Natural killer cell (primary cell): ENCODE results near the gene COL5A1. TPM values are rescaled to one million over a fixed set of nuclear protein-coding genes. Genes with fewer than 3 reads are reported as not detected.
A peak's percentile ranks its signal among the peaks of the same experiment; 100 is the strongest.

ENCODE experiments used
- ATAC-seq, 3 donors: fragments of 150-1000 bp in 2 of 3; fragments of 200-7000 bp in 1 of 3; cut with Tn5 transposase; 1 replicate in 1 of 3; 2 replicates in 2 of 3; pipeline ENCODE4 v1.10.0; 2021; ENCODE audit warnings: mild to moderate bottlenecking in 2 of 3, moderate library complexity in 2 of 3
- DNase-seq, 2 donors: peaks; one replicate each; pipeline versions ENCODE4 v3.0.0 to v3.0.0-alpha.2; 2013 to 2021; ENCODE audit warnings: mixed read lengths in 1 of 2
- H3K27ac ChIP-seq: one replicate; pipeline ENCODE4 v1.5.1; 2013; ENCODE audit warnings: mild to moderate bottlenecking, low read length
- H3K27me3 ChIP-seq: one replicate; pipeline ENCODE4 v1.6.1; 2013; ENCODE audit warnings: low read length; ENCODE audit not compliant: control insufficient read depth, insufficient read depth
- H3K36me3 ChIP-seq: one replicate; pipeline ENCODE4 v1.6.1; 2013; ENCODE audit warnings: low read length; ENCODE audit not compliant: control insufficient read depth, insufficient read depth
- H3K4me1 ChIP-seq: one replicate; pipeline ENCODE4 v1.6.1; 2013; ENCODE audit warnings: low read length; ENCODE audit not compliant: control insufficient read depth, insufficient read depth
- H3K4me3 ChIP-seq: one replicate; pipeline ENCODE4 v1.5.1; 2013; ENCODE audit warnings: low read length
- H3K9me3 ChIP-seq: one replicate; pipeline ENCODE4 v1.6.1; 2013; ENCODE audit warnings: low read length; ENCODE audit not compliant: control insufficient read depth, insufficient read depth
- H3K27ac Mint-ChIP-seq, 2 donors: one replicate each; pipeline ENCODE4 v1.8.0; 2022; ENCODE audit warnings: mild to moderate bottlenecking in 2 of 2, mixed read lengths in 2 of 2, moderate library complexity in 1 of 2
- H3K27me3 Mint-ChIP-seq, 2 donors: one replicate each; pipeline ENCODE4 v1.8.0; 2022; ENCODE audit warnings: low read depth in 2 of 2, mixed read lengths in 2 of 2
- H3K36me3 Mint-ChIP-seq: one replicate; pipeline ENCODE4 v1.8.0; 2022; ENCODE audit warnings: mixed read lengths
- H3K4me1 Mint-ChIP-seq, 2 donors: one replicate each; pipeline ENCODE4 v1.8.0; 2022; ENCODE audit warnings: mixed read lengths in 2 of 2
- H3K4me3 Mint-ChIP-seq: one replicate; pipeline ENCODE4 v1.8.0; 2022; ENCODE audit warnings: mild to moderate bottlenecking, moderate library complexity, mixed read lengths
- H3K9me3 Mint-ChIP-seq, 2 donors: one replicate each; pipeline ENCODE4 v1.8.0; 2022; ENCODE audit warnings: mixed read lengths in 2 of 2
- WGBS: methylation state at CpG from one replicate; pipeline ENCODE4 v1.1.7; 2013; ENCODE audit warnings: missing lambda C conversion rate; ENCODE audit not compliant: insufficient coverage; 5-methylcytosine and 5-hydroxymethylcytosine counted together
- intact Hi-C: fragments of 100-400 bp; cut with micrococcal nuclease; formaldehyde crosslinking; loops from one replicate; pipeline ENCODE4 v1.14.2; 2022
- total RNA-seq, 4 donors: library from RNA; stranded (reverse); fragments of 120-200 nt in 1 of 4; gene quantifications; one replicate each; pipeline versions ENCODE4 v1.2.3 to v1.2.4, GENCODE V29; 2013 to 2022
- TF ChIP-seq, protein P1 (sequence below): fragments of 200-600 bp; IDR thresholded peaks from one replicate; pipeline ENCODE4 v1.8.0; 2022; ENCODE audit warnings: antibody characterized with exemption

Gene COL5A1
- total RNA-seq, 3 donors from 2014 or later (not counting 1 experiment from before 2014, with no cell fraction given), result 0.11 to 0.28 (median 0.23) TPM

DNA sequence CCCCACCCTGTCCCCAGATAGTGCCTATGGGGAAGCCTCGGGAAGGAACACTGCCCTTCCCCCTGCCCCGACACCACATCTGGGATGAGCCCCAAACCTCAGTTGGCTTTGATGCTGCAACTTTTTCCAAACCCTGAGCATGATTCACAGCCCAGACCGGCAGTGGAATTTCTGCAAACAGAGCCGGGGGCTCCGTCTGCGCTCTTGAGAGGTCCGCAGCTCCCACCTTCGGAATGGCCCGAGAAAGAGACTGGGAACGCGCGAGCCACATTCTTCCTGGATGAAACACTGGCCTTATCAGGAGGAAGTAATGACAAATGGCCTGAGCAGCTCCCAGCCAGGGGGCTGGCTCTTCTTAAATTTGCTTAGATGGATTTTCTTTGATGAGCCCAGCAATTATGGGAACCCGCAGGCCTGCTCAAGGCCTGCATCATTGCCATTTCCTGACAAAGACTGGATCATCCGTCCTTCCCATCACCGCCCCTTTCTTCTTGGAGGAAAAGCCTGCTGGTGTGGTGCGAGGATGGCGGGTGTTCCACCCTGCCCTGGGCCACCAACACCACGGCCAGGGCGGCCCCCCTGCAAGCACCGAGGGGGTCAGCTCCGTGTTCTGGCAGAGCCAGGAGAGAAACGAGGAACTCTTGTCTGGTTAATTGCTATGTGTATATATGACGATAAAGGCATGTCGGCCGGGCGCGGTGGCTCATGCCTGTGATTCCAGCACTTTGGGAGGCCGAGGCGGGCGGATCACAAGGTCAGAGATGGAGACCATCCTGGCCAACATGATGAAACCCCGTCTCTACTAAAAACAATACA lies 38.8 kb upstream of the COL5A1 start:
- WGBS, result 90% methylated on average over 31 of the region's 31 CpGs

DNA sequence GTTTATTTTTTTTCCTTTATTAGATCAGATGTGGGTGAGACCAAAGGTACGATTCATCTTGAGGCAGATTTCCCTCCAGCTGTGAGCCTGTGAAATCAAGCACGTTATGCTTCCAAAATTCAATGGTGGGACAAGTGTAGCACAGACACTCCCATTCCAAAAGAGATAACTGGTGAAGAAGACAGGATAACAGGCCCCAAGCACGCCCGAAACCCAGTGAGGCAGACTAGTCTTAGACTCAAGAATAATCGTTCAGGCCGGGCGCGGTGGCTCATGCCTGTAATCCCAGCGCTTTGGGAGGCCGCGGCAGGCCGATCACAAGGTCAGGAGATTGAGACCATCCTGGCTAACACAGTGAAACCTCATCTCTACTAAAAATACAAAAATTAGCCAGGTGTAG lies 36.8 kb upstream of the COL5A1 start:
- Mint-ChIP-seq H3K27me3 (peaks cover 0 to 4% of the 10 kb centered on the region in 2 donors), H3K36me3 (no peaks in the 10 kb centered on the region), H3K4me1 (no peaks in the 10 kb centered on the region), H3K9me3 (no peaks in the 10 kb centered on the region), H3K27ac (no peak overlapping the region), H3K4me3 (no peak overlapping the region)
- no peak overlapping the region for H3K4me3 ChIP-seq
- no peak for ATAC-seq
- no peak for DNase-seq
- no peaks in the 10 kb centered on the region for H3K27me3 ChIP-seq
- no peak overlapping the region for H3K27ac ChIP-seq
- H3K9me3 ChIP-seq, result no peaks in the 10 kb centered on the region
- WGBS, result 90% methylated on average over 12 of the region's 12 CpGs
- H3K36me3 ChIP-seq, result no peaks in the 10 kb centered on the region
- no peaks in the 10 kb centered on the region for H3K4me1 ChIP-seq
- intact Hi-C loops, result no loop called here
- TF ChIP-seq, protein P1, sequence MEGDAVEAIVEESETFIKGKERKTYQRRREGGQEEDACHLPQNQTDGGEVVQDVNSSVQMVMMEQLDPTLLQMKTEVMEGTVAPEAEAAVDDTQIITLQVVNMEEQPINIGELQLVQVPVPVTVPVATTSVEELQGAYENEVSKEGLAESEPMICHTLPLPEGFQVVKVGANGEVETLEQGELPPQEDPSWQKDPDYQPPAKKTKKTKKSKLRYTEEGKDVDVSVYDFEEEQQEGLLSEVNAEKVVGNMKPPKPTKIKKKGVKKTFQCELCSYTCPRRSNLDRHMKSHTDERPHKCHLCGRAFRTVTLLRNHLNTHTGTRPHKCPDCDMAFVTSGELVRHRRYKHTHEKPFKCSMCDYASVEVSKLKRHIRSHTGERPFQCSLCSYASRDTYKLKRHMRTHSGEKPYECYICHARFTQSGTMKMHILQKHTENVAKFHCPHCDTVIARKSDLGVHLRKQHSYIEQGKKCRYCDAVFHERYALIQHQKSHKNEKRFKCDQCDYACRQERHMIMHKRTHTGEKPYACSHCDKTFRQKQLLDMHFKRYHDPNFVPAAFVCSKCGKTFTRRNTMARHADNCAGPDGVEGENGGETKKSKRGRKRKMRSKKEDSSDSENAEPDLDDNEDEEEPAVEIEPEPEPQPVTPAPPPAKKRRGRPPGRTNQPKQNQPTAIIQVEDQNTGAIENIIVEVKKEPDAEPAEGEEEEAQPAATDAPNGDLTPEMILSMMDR, result no peak

More for the DNA sequence above, 38.8 kb upstream of the COL5A1 start:
- Histone ChIP-seq H3K27me3 (no peaks in the 10 kb centered on the region), H3K36me3 (no peaks in the 10 kb centered on the region), H3K4me3 (no peak overlapping the region), H3K9me3 (no peaks in the 10 kb centered on the region), H3K4me1 (no peaks in the 10 kb centered on the region), H3K27ac (no peak overlapping the region)
- H3K4me3 Mint-ChIP-seq, result no peak overlapping the region
- no peak overlapping the region for H3K27ac Mint-ChIP-seq
- H3K9me3 Mint-ChIP-seq, result no peaks in the 10 kb centered on the region
- ATAC-seq (no peak), DNase-seq (no peak)
- TF ChIP-seq, protein P1, result no peak
- intact Hi-C loops, result no loop called here
- H3K4me1 Mint-ChIP-seq, result no peaks in the 10 kb centered on the region
- H3K36me3 Mint-ChIP-seq, result no peaks in the 10 kb centered on the region
- H3K27me3 Mint-ChIP-seq, result no peaks in the 10 kb centered on the region

DNA sequence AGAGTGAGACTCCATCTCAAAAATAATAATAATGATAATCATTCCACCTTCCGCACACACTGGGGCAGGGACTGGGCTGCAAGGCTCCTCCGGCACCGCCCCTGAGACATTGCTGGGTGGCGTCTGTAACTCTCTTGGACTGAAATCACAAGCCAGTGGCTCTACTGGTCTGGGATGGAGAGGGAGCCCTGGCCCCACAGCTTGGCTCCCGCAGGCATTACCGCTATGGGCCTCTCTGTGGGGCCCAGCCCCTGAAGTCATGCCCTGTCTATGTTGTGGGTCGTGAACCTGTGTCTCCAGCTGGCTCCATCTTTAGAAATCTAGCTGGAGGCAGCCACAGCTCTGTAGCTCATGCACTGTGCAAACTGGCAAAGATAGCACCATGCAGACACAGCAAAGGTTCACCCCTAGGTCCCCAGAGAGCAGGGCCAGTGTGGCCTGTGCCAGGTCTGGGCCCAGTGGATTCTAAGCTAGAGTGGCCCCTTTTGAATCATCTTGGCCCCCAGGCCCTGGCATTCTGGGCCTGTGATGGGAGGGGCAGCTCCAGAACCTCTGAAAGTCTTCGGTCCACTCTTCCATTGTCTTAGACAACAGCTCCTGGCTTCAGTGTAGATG lies 36.1 kb upstream of the COL5A1 start:
- Mint-ChIP-seq H3K27ac (no peak overlapping the region), H3K4me1 (no peaks in the 10 kb centered on the region), H3K27me3 (peaks cover 0 to 7% of the 10 kb centered on the region in 2 donors), H3K9me3 (no peaks in the 10 kb centered on the region), H3K4me3 (no peak overlapping the region), H3K36me3 (no peaks in the 10 kb centered on the region)
- 87% methylated on average over 8 of the region's 8 CpGs for WGBS
- Histone ChIP-seq H3K4me1 (no peaks in the 10 kb centered on the region), H3K9me3 (no peaks in the 10 kb centered on the region), H3K4me3 (no peak overlapping the region), H3K36me3 (no peaks in the 10 kb centered on the region), H3K27me3 (no peaks in the 10 kb centered on the region), H3K27ac (no peak overlapping the region)
- TF ChIP-seq, protein P1, result no peak
- ATAC-seq, result peak in 1 of 3 donors; percentile 32
- no peak for DNase-seq
- intact Hi-C loops, result no loop called here
